ENCODE results near the gene TESK2.

DNA sequence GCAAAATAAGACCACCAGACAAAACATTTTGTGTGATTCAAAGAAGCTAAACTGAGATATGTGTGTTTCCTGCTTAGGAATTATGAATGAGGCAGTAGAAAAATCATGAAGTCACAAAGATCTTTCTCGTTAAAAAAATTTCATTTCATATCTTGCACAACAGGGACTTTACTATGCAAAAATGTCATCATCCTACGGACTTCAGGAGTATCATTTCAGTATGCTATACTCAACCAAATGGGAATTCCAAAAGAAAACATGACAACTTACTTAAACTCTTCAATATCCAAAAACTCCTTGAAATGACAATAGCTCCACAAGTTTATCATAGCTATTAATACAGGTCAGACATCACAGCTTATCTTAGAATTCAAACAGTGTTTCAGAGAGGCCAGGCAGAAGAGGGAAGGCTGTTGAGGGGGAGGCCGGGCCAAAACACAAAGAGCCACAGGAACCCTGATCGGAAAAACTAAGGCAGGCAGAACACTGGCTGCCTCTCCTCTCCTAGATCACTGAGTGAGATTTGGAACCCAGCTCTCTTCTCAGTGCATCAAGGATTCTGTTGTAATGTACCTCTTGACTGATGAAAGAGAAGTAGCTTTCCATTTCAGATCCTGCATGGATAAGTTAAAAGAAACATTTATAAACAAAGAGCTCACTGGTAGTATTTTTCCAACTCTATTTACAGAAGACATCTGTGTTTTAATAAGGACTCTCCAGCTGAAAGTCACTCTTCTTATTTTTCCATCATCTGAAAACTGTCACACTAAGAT lies 66.9 kb downstream of the TESK2 start:
- TF ChIP-seq, protein P1, sequence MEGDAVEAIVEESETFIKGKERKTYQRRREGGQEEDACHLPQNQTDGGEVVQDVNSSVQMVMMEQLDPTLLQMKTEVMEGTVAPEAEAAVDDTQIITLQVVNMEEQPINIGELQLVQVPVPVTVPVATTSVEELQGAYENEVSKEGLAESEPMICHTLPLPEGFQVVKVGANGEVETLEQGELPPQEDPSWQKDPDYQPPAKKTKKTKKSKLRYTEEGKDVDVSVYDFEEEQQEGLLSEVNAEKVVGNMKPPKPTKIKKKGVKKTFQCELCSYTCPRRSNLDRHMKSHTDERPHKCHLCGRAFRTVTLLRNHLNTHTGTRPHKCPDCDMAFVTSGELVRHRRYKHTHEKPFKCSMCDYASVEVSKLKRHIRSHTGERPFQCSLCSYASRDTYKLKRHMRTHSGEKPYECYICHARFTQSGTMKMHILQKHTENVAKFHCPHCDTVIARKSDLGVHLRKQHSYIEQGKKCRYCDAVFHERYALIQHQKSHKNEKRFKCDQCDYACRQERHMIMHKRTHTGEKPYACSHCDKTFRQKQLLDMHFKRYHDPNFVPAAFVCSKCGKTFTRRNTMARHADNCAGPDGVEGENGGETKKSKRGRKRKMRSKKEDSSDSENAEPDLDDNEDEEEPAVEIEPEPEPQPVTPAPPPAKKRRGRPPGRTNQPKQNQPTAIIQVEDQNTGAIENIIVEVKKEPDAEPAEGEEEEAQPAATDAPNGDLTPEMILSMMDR (conservative IDR thresholded peaks at IDR 0.05; ENCODE audit: low read length) = no peak
- no peak for TF ChIP-seq EZH2phosphoT487 (IDR thresholded peaks at IDR 0.05; ENCODE audit: borderline replicate concordance)
